K562 (cell line): Measurements from ENCODE around the gene MRPL37. TPM values are rescaled to one million over a fixed set of nuclear protein-coding genes. Genes with fewer than 3 reads are reported as not detected.

ENCODE experiments used
- ATAC-seq: fragments of 200-7000 bp; cut with Tn5 transposase; 3 replicates; pipeline ENCODE4 v1.9.1; 2020; ENCODE audit warnings: moderate library complexity
- BruUV-seq: library from RNA; stranded (reverse); fragments of 400-500 nt; replicated peaks from 2 replicates; lab custom pipeline; 2021; lab: Mats Ljungman, UMichigan
- CTCF ChIA-PET: fragments of 300-600 bp; formaldehyde crosslinking; extraction: SDS; loops from one replicate; lab custom pipeline; 2021; ENCODE audit warnings: low intra/inter-chr PET ratio; lab: Yijun Ruan, JAX
- POLR2A ChIA-PET: fragments of 300-600, 350-650 bp; sonication (Branson Sonifier 250); formaldehyde crosslinking; extraction: SDS; loops from one replicate; lab custom pipeline; 2021; ENCODE audit warnings: antibody characterized with exemption, inconsistent platforms; lab: Yijun Ruan, JAX
- DNase-seq, 4 experiments: peaks; one replicate each; pipeline versions ENCODE4 v3.0.0 to v3.0.0-alpha.2; 2011 to 2018; ENCODE audit warnings: low spot score in 3 of 4, mixed read lengths in 3 of 4; ENCODE audit errors: extremely low read depth in 1 of 4
- FAIRE-seq: peaks from 2 replicates; lab custom pipeline; 2011; peaks lifted over from hg19 to GRCh38; lab: Jason Lieb, UNC
- H2AFZ ChIP-seq: 2 replicates; pipeline ENCODE4 v1.6.0; 2011; ENCODE audit warnings: low read depth, low read length, control low read depth, inconsistent platforms
- H3K27ac ChIP-seq: fragments of 200-600 bp; 3 replicates; pipeline ENCODE4 v1.8.0; 2011; ENCODE audit warnings: low read depth, mild to moderate bottlenecking, control low read depth, inconsistent platforms, low read length, moderate library complexity, mixed read lengths; ENCODE audit errors: extremely low read depth
- H3K27me3 ChIP-seq, 2 experiments: fragments of 300-600 bp in 1 of 2; 2 replicates in 1 of 2; 3 replicates in 1 of 2; pipeline versions ENCODE4 v1.6.0 to v1.8.0; 2011; ENCODE audit warnings: inconsistent platforms in 2 of 2, low read length in 2 of 2, mild to moderate bottlenecking in 1 of 2, mixed read lengths in 1 of 2, moderate library complexity in 1 of 2; ENCODE audit not compliant: control insufficient read depth in 2 of 2, insufficient read depth in 2 of 2
- H3K36me3 ChIP-seq: fragments of 300-600 bp; 3 replicates; pipeline ENCODE4 v1.8.0; 2011; ENCODE audit warnings: mild to moderate bottlenecking, low read length, inconsistent platforms; ENCODE audit not compliant: control insufficient read depth, insufficient read depth
- H3K4me1 ChIP-seq, 2 experiments: fragments of 200-600 bp in 1 of 2; replicated peaks in 1 of 2; 2 replicates in 1 of 2; 3 replicates in 1 of 2; pipeline versions ENCODE4 v1.5.1 to v1.8.0; 2011; ENCODE audit warnings: inconsistent platforms in 2 of 2, low read length in 2 of 2, mild to moderate bottlenecking in 1 of 2, mixed read lengths in 1 of 2, moderate library complexity in 1 of 2; ENCODE audit not compliant: control insufficient read depth in 2 of 2, insufficient read depth in 2 of 2
- H3K4me2 ChIP-seq: 2 replicates; pipeline ENCODE4 v1.6.1; 2011; ENCODE audit warnings: low read length, control low read depth, inconsistent platforms, mixed read lengths; ENCODE audit not compliant: insufficient read depth
- H3K4me3 ChIP-seq: fragments of 200-600 bp; sonication (generic), shearing (Covaris generic); 2 replicates; pipeline ENCODE4 v1.5.1; 2016; ENCODE audit warnings: control low read depth, inconsistent platforms
- H3K79me2 ChIP-seq: fragments of 200-600 bp; 3 replicates; pipeline ENCODE4 v1.8.0; 2011; ENCODE audit warnings: low read length, inconsistent platforms; ENCODE audit not compliant: control insufficient read depth, insufficient read depth
- H3K9ac ChIP-seq, 2 experiments: 2 replicates each; pipeline versions ENCODE4 v1.6.0 to v1.6.1; 2011; ENCODE audit warnings: low read depth in 2 of 2, low read length in 2 of 2, control low read depth in 1 of 2, inconsistent platforms in 1 of 2, mild to moderate bottlenecking in 1 of 2, mixed read lengths in 1 of 2; ENCODE audit not compliant: insufficient read depth in 1 of 2
- H3K9me1 ChIP-seq: one replicate; pipeline ENCODE4 v1.6.0; 2011; ENCODE audit warnings: inconsistent platforms, mild to moderate bottlenecking, low read length, moderate library complexity; ENCODE audit not compliant: control insufficient read depth, insufficient read depth
- H3K9me3 ChIP-seq: replicated peaks from 2 replicates; pipeline ENCODE4 v1.5.1; 2011; ENCODE audit warnings: low read depth, low read length, inconsistent platforms; ENCODE audit not compliant: control insufficient read depth, insufficient read depth
- H4K20me1 ChIP-seq: replicated peaks from 2 replicates; pipeline ENCODE4 v1.6.1; 2011; ENCODE audit warnings: low read length, inconsistent platforms, mixed read lengths; ENCODE audit not compliant: control insufficient read depth, insufficient read depth
- FOXM1 ChIP-seq, 2 experiments: fragments of 450-650 bp in 1 of 2; sonication (generic) in 1 of 2; formaldehyde crosslinking in 1 of 2; IDR thresholded peaks; 2 replicates each; pipeline versions ENCODE4 v1.6.1 to v1.9.0; 2017 to 2022; ENCODE audit warnings: low read depth in 2 of 2, mild to moderate bottlenecking in 2 of 2, missing genetic modification reagents in 1 of 2, moderate library complexity in 1 of 2
- NFE2 ChIP-seq: IDR thresholded peaks from 2 replicates; pipeline ENCODE4 v1.6.1; 2014; ENCODE audit warnings: antibody characterized with exemption, low read depth
- NFRKB ChIP-seq: fragments of 450-650 bp; IDR thresholded peaks from 2 replicates; pipeline ENCODE4 v1.6.1; 2016; ENCODE audit warnings: low read depth
- POLR2G ChIP-seq: fragments of 200-400 bp; formaldehyde crosslinking; IDR thresholded peaks from 2 replicates; pipeline ENCODE4 v1.6.1; 2017; ENCODE audit warnings: low read depth, mild to moderate bottlenecking, antibody characterized with exemption, low read length, moderate library complexity
- TFAP4 ChIP-seq: sonication (generic); formaldehyde crosslinking; IDR thresholded peaks from 2 replicates; pipeline ENCODE4 v1.8.0; 2022; ENCODE audit warnings: missing genetic modification reagents, mild to moderate bottlenecking, moderate library complexity, borderline replicate concordance
- ZKSCAN8 ChIP-seq: fragments of 200-800 bp; sonication (Bioruptor generic); IDR thresholded peaks from 2 replicates; pipeline ENCODE4 v1.6.1; 2016; ENCODE audit warnings: missing genetic modification characterization, missing compliant biosample characterization
- ZNF124 ChIP-seq: sonication (generic); formaldehyde crosslinking; IDR thresholded peaks from 2 replicates; pipeline ENCODE4 v1.8.1; 2022; ENCODE audit warnings: missing genetic modification reagents
- ZNF316 ChIP-seq: fragments of 450-650 bp; IDR thresholded peaks from 2 replicates; pipeline ENCODE4 v1.6.1; 2016
- ZNF699 ChIP-seq: fragments of 250-450 bp; sonication (Bioruptor Pico); IDR thresholded peaks from 2 replicates; pipeline ENCODE4 v1.8.0; 2021; ENCODE audit warnings: mild to moderate bottlenecking, moderate library complexity; ENCODE audit not compliant: insufficient replicate concordance
- WGBS: fragments of 100-300 bp; shearing (Covaris generic); methylation state at CpG from one replicate; pipeline ENCODE4 v1.1.6; 2016; ENCODE audit warnings: low coverage, mixed read lengths; ENCODE audit not compliant: insufficient coverage; ENCODE audit errors: missing lambda C conversion rate; 5-methylcytosine and 5-hydroxymethylcytosine counted together
- in situ Hi-C: fragments of 300-500 bp; cut with MboI; formaldehyde crosslinking; loops from 4 replicates; pipeline ENCODE4 v1.15.0; 2018; ENCODE audit warnings: inconsistent platforms, mixed read lengths
- intact Hi-C: fragments of 100-400 bp; cut with micrococcal nuclease; formaldehyde crosslinking; loops from 2 replicates; pipeline ENCODE4 v1.14.2; 2022
- polyA plus RNA-seq, 8 experiments: library from polyadenylated mRNA; depleted of rRNA in 4 of 8; stranded (reverse) in 5 of 8; unstranded in 3 of 8; fragments of >200 nt; fragmentation: Nextera tagmentation in 2 of 8; fragmentation: Illumina TruSeq in 1 of 8; extraction: Ambion mirVana in 2 of 8; extraction: Trizol in 1 of 8; gene quantifications; 2 replicates each; pipeline versions ENCODE4 v1.2.1 to v1.2.3, GENCODE V29; 2011 to 2014; ENCODE audit warnings: inconsistent platforms in 1 of 8, missing spikeins in 1 of 8
- total RNA-seq, 7 experiments: library from RNA; depleted of rRNA in 6 of 7; stranded (reverse); fragments of >200 nt in 6 of 7; fragmentation: Illumina TruSeq in 2 of 7; extraction: Trizol in 2 of 7; gene quantifications; 2 replicates each; pipeline versions ENCODE4 v1.2.1 to v1.2.3, GENCODE V29; 2011 to 2021; ENCODE audit warnings: low replicate concordance in 1 of 7
- TF ChIP-seq, protein P1 (sequence below): fragments of 450-650 bp; formaldehyde crosslinking; conservative IDR thresholded peaks from 2 replicates; pipeline ENCODE4 v1.4.0; 2022; ENCODE audit warnings: mild to moderate bottlenecking, missing genetic modification characterization
- TF ChIP-seq, protein P2 (sequence below): fragments of 450-650 bp; IDR thresholded peaks from 2 replicates; pipeline ENCODE4 v1.6.1; 2016

Gene MRPL37
- total and polyA plus RNA-seq, 9 of the 15 experiments (the other 6 are each of a cell fraction or from before 2014, with no cell fraction given): 52.2 to 303 (median 180) TPM

DNA sequence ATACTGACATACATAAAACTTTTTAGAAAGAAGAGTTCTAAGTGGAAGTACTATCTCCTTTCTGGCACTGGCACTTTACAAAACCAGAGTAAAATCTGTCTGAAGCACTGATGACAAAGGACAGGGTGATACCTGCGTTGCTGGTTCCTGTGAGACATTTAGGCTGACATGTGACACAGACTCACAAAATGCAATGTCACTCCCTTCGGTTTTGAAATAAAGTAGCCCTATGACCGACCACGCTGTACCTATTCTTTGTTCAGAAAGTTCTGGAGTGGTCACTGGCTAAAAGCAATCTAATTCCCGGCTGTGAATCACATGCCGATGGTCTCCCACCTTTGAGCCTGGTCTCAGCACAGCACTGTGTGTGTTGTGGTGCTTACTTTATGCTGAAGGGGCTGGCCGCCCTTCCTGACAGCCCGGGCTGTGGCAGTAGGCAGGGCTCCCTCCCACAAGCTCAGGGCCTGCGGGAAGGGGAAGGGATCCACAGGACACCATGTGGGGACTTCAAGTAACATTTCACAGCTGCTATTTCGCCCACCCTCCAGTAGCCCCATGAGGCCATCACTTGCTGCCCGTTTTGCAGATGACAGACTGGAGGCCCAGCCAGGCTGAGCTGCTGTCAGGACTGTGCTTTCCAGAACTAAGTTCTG is 48.0 kb downstream of the MRPL37 start (continued):
- TF ChIP-seq ZNF316 (peak; percentile 69), ZNF699 (CRISPR knock-in tag) (no peak), FOXM1 (IDR thresholded peaks at IDR 0.05; ENCODE audit: low read depth) (no peak), FOXM1 (CRISPR knock-in tag; IDR thresholded peaks at IDR 0.05; ENCODE audit: low read depth) (no peak), ZKSCAN8 (CRISPR knock-in tag) (no peak), NFE2 (peak; percentile 54)
- TF ChIP-seq, protein P1, sequence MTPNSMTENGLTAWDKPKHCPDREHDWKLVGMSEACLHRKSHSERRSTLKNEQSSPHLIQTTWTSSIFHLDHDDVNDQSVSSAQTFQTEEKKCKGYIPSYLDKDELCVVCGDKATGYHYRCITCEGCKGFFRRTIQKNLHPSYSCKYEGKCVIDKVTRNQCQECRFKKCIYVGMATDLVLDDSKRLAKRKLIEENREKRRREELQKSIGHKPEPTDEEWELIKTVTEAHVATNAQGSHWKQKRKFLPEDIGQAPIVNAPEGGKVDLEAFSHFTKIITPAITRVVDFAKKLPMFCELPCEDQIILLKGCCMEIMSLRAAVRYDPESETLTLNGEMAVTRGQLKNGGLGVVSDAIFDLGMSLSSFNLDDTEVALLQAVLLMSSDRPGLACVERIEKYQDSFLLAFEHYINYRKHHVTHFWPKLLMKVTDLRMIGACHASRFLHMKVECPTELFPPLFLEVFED (CRISPR knock-in tag): no peak
- TF ChIP-seq, protein P2, sequence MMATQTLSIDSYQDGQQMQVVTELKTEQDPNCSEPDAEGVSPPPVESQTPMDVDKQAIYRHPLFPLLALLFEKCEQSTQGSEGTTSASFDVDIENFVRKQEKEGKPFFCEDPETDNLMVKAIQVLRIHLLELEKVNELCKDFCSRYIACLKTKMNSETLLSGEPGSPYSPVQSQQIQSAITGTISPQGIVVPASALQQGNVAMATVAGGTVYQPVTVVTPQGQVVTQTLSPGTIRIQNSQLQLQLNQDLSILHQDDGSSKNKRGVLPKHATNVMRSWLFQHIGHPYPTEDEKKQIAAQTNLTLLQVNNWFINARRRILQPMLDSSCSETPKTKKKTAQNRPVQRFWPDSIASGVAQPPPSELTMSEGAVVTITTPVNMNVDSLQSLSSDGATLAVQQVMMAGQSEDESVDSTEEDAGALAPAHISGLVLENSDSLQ: no peak
- TF ChIP-seq, all 486 proteins: peak for 5

DNA sequence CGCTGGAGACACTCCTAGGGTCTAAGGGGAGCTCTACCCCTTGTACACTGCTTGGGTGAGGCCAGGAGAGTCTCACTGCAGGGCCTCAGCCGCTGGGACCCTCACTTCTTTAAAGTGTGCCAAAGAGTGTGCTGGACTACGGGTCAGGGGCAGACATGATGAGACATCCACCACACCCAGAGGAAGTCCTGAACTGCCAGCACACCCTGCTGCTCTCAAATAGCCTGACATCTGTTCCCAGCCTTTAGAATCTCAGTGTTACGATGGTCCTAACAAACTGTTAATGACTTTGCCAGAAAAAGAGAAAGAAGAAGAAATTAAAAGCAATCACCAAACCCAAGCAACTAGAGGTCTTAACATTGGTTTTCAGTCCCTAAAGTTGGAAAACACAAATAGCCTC is 49.0 kb downstream of the MRPL37 start:
- FAIRE-seq (no peak), ATAC-seq (no peak), DNase-seq (no peak)
- BruUV-seq: no TSS peak
- Histone ChIP-seq H3K27ac (no peak overlapping the region), H4K20me1 (no peaks in the 10 kb centered on the region; the same call in 1 of the 2 replicates), H3K9me1 (no peaks in the 10 kb centered on the region), H3K9ac (no peak overlapping the region), H3K36me3 (peaks cover 62% of the 10 kb centered on the region; the same call in 2 of the 3 replicates), H3K27me3 (no peaks in the 10 kb centered on the region), H3K79me2 (no peaks in the 10 kb centered on the region), H3K4me2 (no peak overlapping the region), H3K4me1 (peaks cover 0 to 4% of the 10 kb centered on the region in 2 experiments; a peak in 2 of 5 replicates), H3K4me3 (no peak overlapping the region), H3K9me3 (no peaks in the 10 kb centered on the region), H2AFZ (no peak overlapping the region)
- POLR2A ChIA-PET: interaction anchor here (0.7 to 1.0 kb wide), 2 partner anchors 15 to 16 kb away, joined by 3 to 4 read pairs; no protein-coding TSS in a partner anchor
- CTCF ChIA-PET: interaction anchor here (0.6 kb wide), 1 partner anchor 120 kb away, joined by 3 read pairs; no protein-coding TSS in a partner anchor
- intact Hi-C loops: no loop called here
- TF ChIP-seq POLR2G: no peak
- 0 out of 2 replicates have a peak, but pooled peaks have one; percentile 13 for TF ChIP-seq TFAP4 (CRISPR knock-in tag)
- TF ChIP-seq NFRKB: no peak
- TF ChIP-seq ZNF124 (CRISPR knock-in tag): no peak
- 75% methylated on average over 4 of the region's 4 CpGs for WGBS
- in situ Hi-C loops: no loop called here
